Smooth muscle cell (in vitro differentiated cells): ENCODE results near the gene CCL4. TPM values are rescaled to one million over a fixed set of nuclear protein-coding genes. Genes with fewer than 3 reads are reported as not detected.

Experiments
- DNase-seq: peaks from one replicate; lab custom pipeline; 2025; ENCODE audit not compliant: unreplicated experiment; lab: John Stamatoyannopoulos, UW
- H2AFZ ChIP-seq: fragments of 200-600 bp; sonication (generic); 2 replicates; pipeline ENCODE4 v1.6.0; 2016; ENCODE audit warnings: antibody characterized with exemption, low read depth, mild to moderate bottlenecking
- H3F3A ChIP-seq: fragments of 200-600 bp; sonication (generic); 2 replicates; pipeline ENCODE4 v1.6.0; 2017; ENCODE audit warnings: antibody characterized with exemption, low read depth
- H3K27ac ChIP-seq: fragments of 200-600 bp; sonication (generic); 2 replicates; pipeline ENCODE4 v1.5.1; 2016; ENCODE audit warnings: low read depth, mild to moderate bottlenecking
- H3K27me3 ChIP-seq: fragments of 200-600 bp; sonication (generic); 2 replicates; pipeline ENCODE4 v1.6.1; 2016; ENCODE audit warnings: low read depth, mild to moderate bottlenecking
- H3K36me3 ChIP-seq: fragments of 200-600 bp; sonication (generic); 2 replicates; pipeline ENCODE4 v1.5.1; 2016; ENCODE audit warnings: low read depth
- H3K4me1 ChIP-seq: fragments of 200-600 bp; sonication (generic); 2 replicates; pipeline ENCODE4 v1.5.1; 2016; ENCODE audit warnings: low read depth
- H3K4me2 ChIP-seq: fragments of 200-600 bp; sonication (generic); 2 replicates; pipeline ENCODE4 v1.6.0; 2016; ENCODE audit warnings: mild to moderate bottlenecking
- H3K4me3 ChIP-seq: fragments of 200-600 bp; sonication (generic); 2 replicates; pipeline ENCODE4 v1.5.1; 2016; ENCODE audit warnings: mild to moderate bottlenecking
- H3K79me2 ChIP-seq: fragments of 200-600 bp; sonication (generic); 2 replicates; pipeline ENCODE4 v1.6.0; 2016; ENCODE audit warnings: low read depth, mild to moderate bottlenecking
- H3K9ac ChIP-seq: fragments of 200-600 bp; sonication (generic); 2 replicates; pipeline ENCODE4 v1.6.0; 2016; ENCODE audit warnings: low read depth
- H3K9me3 ChIP-seq: fragments of 200-600 bp; sonication (generic); replicated peaks from 2 replicates; pipeline ENCODE4 v1.5.1; 2016; ENCODE audit warnings: low read depth
- H4K20me1 ChIP-seq: fragments of 200-600 bp; sonication (generic); 2 replicates; pipeline ENCODE4 v1.6.0; 2016; ENCODE audit warnings: low read depth
- WGBS: methylation state at CpG from one replicate; pipeline ENCODE4 v1.1.7; 2016; ENCODE audit warnings: low lambda C conversion rate; 5-methylcytosine and 5-hydroxymethylcytosine counted together
- polyA plus RNA-seq: library from polyadenylated mRNA; unstranded; fragments of >200 nt; fragmentation: Nextera tagmentation; extraction: Ambion mirVana; gene quantifications from 2 replicates; pipeline ENCODE4 v1.2.1, GENCODE V29; 2016
- total RNA-seq: library from RNA; depleted of rRNA; stranded (reverse); fragments of >200 nt; gene quantifications from 2 replicates; pipeline ENCODE4 v1.2.3, GENCODE V29; 2014
- TF ChIP-seq, protein P1 (sequence below): fragments of 200-600 bp; sonication (generic); IDR thresholded peaks from 2 replicates; pipeline ENCODE4 v1.5.1; 2017; ENCODE audit warnings: borderline replicate concordance, mild to moderate bottlenecking, antibody characterized with exemption; ENCODE audit not compliant: insufficient read depth, poor library complexity, severe bottlenecking

The CCL4 gene
- total and polyA plus RNA-seq, 2 experiments from 2014 or later, result 0.81 TPM; not detected in 1

DNA sequence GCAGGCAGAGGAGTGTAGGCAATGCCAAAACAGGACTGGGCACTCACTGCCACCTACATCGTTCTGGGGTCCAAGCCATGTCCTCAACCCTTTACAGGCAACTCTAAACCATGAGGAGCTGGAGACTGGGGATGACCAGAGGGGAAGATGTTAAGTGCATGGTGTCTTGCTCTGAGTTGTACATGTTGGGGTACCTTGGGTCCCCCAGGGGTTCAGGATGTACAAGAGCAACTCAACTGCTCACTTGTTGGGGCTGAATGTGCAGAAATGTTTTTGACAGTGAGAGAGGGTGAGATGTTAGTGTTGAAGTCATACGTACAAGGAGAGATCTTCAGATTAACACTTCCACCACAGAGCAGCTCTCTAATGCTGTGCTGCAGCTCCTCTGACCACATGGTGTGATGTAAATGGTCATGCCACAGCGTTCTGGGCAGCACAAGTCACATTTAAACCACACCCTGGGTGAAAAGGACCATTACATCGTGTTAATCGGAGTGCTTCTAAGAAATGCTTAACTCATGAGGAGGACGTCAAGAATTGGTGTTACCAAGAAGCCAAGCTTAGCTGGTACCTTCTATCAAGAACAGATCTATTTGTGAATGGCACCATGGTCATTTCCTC is 37.2 kb upstream of the CCL4 start:
- Histone ChIP-seq H3K4me1 (no peaks in the 10 kb centered on the region), H3K27me3 (peaks cover 9% of the 10 kb centered on the region), H3K27ac (no peak overlapping the region), H3K9ac (no peak overlapping the region), H3F3A (no peaks in the 10 kb centered on the region), H3K36me3 (no peaks in the 10 kb centered on the region), H2AFZ (no peak overlapping the region), H3K79me2 (no peaks in the 10 kb centered on the region), H4K20me1 (no peaks in the 10 kb centered on the region), H3K4me2 (no peak overlapping the region), H3K9me3 (no peaks in the 10 kb centered on the region), H3K4me3 (no peak overlapping the region)
- TF ChIP-seq, protein P1, sequence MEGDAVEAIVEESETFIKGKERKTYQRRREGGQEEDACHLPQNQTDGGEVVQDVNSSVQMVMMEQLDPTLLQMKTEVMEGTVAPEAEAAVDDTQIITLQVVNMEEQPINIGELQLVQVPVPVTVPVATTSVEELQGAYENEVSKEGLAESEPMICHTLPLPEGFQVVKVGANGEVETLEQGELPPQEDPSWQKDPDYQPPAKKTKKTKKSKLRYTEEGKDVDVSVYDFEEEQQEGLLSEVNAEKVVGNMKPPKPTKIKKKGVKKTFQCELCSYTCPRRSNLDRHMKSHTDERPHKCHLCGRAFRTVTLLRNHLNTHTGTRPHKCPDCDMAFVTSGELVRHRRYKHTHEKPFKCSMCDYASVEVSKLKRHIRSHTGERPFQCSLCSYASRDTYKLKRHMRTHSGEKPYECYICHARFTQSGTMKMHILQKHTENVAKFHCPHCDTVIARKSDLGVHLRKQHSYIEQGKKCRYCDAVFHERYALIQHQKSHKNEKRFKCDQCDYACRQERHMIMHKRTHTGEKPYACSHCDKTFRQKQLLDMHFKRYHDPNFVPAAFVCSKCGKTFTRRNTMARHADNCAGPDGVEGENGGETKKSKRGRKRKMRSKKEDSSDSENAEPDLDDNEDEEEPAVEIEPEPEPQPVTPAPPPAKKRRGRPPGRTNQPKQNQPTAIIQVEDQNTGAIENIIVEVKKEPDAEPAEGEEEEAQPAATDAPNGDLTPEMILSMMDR, result no peak
- DNase-seq, result no peak
- 82% methylated on average over 6 of the region's 6 CpGs for WGBS

DNA sequence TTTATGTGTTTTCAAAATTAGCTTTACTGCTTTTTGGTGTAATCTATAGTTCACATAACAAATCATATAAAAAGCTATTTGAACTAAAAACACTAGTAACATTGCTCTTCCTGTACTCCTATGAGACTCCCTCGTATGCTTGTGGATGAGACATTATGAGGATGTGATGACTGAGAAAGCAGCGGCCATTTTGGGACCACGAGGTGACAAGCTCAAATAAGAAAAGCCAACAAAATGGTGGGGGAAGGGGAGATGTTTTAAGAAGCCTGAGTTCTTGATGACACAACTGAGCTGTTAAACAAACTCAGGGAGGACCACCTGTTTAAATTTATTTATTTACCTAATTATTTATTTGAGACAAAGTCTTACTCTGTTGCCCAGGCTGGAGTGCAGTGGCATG is 35.1 kb upstream of the CCL4 start:
- H4K20me1 ChIP-seq, result no peaks in the 10 kb centered on the region
- H3K36me3 ChIP-seq, result no peaks in the 10 kb centered on the region
- no peak overlapping the region for H3K27ac ChIP-seq
- no peak overlapping the region for H3K4me2 ChIP-seq
- no peak for DNase-seq
- peaks cover 9% of the 10 kb centered on the region for H3K27me3 ChIP-seq
- H3F3A ChIP-seq, result no peaks in the 10 kb centered on the region
- no peak overlapping the region for H2AFZ ChIP-seq
- H3K4me3 ChIP-seq, result no peak overlapping the region
- TF ChIP-seq, protein P1, result no peak
- 90% methylated on average over 3 of the region's 3 CpGs for WGBS
- H3K4me1 ChIP-seq, result no peaks in the 10 kb centered on the region
- H3K79me2 ChIP-seq, result no peaks in the 10 kb centered on the region
- H3K9ac ChIP-seq, result no peak overlapping the region
- no peaks in the 10 kb centered on the region for H3K9me3 ChIP-seq

DNA sequence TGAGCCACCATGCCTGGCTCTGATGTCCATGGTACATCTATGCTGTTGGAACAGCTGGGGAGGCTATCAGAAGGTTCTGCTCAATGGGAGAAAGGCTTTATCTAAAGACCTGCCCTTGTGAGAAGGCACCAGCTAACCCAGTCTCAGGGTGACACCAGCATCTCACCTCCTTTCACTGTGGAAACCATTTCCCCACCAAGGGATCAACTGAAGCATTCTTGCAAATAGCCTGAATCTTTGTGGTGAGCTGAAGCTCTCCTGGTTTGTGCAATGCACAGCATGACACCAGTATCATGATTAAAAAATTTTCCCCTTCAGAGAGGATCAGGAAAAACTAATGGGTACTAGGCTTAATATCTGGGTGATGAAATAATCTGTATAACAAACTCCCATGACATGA is 34.5 kb upstream of the CCL4 start:
- TF ChIP-seq, protein P1, result no peak
- Histone ChIP-seq H3F3A (no peaks in the 10 kb centered on the region), H3K79me2 (no peaks in the 10 kb centered on the region)

DNA sequence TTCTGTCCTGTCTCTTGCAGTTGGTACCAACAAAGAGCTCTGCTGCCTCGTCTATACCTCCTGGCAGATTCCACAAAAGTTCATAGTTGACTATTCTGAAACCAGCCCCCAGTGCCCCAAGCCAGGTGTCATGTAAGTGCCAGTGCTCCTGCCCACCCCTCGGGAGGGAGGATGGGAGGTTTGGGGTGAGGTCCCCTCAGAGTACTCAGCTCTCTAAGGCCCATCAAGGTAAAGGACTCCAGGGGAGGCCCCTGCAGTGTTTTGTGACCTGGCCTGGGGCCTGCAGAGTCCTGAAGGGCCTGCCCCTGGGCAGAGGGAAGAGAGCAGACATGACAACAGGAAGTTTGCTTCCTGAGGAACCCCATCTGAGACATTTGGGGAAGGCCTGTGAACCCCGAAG is 33.2 kb upstream of the CCL4 start:
- Histone ChIP-seq H2AFZ (no peak overlapping the region), H3K4me1 (no peaks in the 10 kb centered on the region), H4K20me1 (no peaks in the 10 kb centered on the region), H3K9me3 (no peaks in the 10 kb centered on the region), H3F3A (no peaks in the 10 kb centered on the region), H3K27ac (no peak overlapping the region), H3K79me2 (no peaks in the 10 kb centered on the region), H3K36me3 (no peaks in the 10 kb centered on the region), H3K4me2 (no peak overlapping the region), H3K27me3 (peaks cover 9% of the 10 kb centered on the region), H3K4me3 (no peak overlapping the region), H3K9ac (no peak overlapping the region)
- DNase-seq, result no peak
- 84% methylated on average over 3 of the region's 3 CpGs for WGBS
- TF ChIP-seq, protein P1, result no peak

More for the DNA sequence above, 34.5 kb upstream of the CCL4 start:
- Histone ChIP-seq H4K20me1 (no peaks in the 10 kb centered on the region), H3K4me1 (no peaks in the 10 kb centered on the region), H3K27me3 (peaks cover 11% of the 10 kb centered on the region), H3K4me2 (no peak overlapping the region), H3K4me3 (no peak overlapping the region), H3K27ac (no peak overlapping the region), H3K36me3 (no peaks in the 10 kb centered on the region), H3K9ac (no peak overlapping the region), H2AFZ (no peak overlapping the region), H3K9me3 (no peaks in the 10 kb centered on the region)
- no peak for DNase-seq
